Mesenchymal stem cell (in vitro differentiated cells and primary cell): ENCODE measurements around the gene ATP12A.

Experiments
- DNase-seq: peaks from one replicate; pipeline ENCODE4 v3.0.0-alpha.2; 2013
- H2AFZ ChIP-seq: one replicate; pipeline ENCODE4 v1.6.1; 2013; ENCODE audit warnings: low read depth, mild to moderate bottlenecking, control low read depth, inconsistent platforms, low read length, moderate library complexity
- H2AK5ac ChIP-seq: 2 replicates; pipeline ENCODE4 v1.6.1; 2013; ENCODE audit warnings: low read length, moderate library complexity, mild to moderate bottlenecking, inconsistent platforms; ENCODE audit not compliant: severe bottlenecking
- H2BK120ac ChIP-seq: one replicate; pipeline ENCODE4 v1.6.1; 2013; ENCODE audit warnings: low read depth, mild to moderate bottlenecking, inconsistent platforms, low read length, moderate library complexity
- H2BK12ac ChIP-seq, 2 experiments: one replicate each; pipeline ENCODE4 v1.6.1; 2013; ENCODE audit warnings: inconsistent platforms in 2 of 2, low read length in 2 of 2, mild to moderate bottlenecking in 2 of 2, moderate library complexity in 2 of 2, control low read depth in 1 of 2
- H2BK15ac ChIP-seq: one replicate; pipeline ENCODE4 v1.6.1; 2013; ENCODE audit warnings: mild to moderate bottlenecking, low read depth, inconsistent platforms; ENCODE audit not compliant: poor library complexity, severe bottlenecking
- H2BK5ac ChIP-seq: 2 replicates; pipeline ENCODE4 v1.6.1; 2013; ENCODE audit warnings: low read depth, mild to moderate bottlenecking, low read length, control low read depth, inconsistent platforms; ENCODE audit not compliant: poor library complexity, severe bottlenecking
- H3K14ac ChIP-seq, 2 experiments: one replicate each; pipeline ENCODE4 v1.6.1; 2013; ENCODE audit warnings: inconsistent platforms in 2 of 2, low read length in 2 of 2, control low read depth in 1 of 2, mild to moderate bottlenecking in 1 of 2, moderate library complexity in 1 of 2
- H3K18ac ChIP-seq, 2 experiments: one replicate each; pipeline ENCODE4 v1.6.1; 2013; ENCODE audit warnings: inconsistent platforms in 2 of 2, low read length in 2 of 2, control low read depth in 1 of 2, low read depth in 1 of 2, mild to moderate bottlenecking in 1 of 2
- H3K23ac ChIP-seq, 2 experiments: one replicate each; pipeline ENCODE4 v1.6.1; 2013; ENCODE audit warnings: inconsistent platforms in 2 of 2, low read length in 2 of 2, mild to moderate bottlenecking in 2 of 2, moderate library complexity in 2 of 2, control low read depth in 1 of 2
- H3K27ac ChIP-seq: 2 replicates; pipeline ENCODE4 v1.5.1; 2013; ENCODE audit warnings: mild to moderate bottlenecking, moderate library complexity, low read length, control low read depth, inconsistent platforms; ENCODE audit not compliant: poor library complexity, severe bottlenecking
- H3K27me3 ChIP-seq, 2 experiments: 2 replicates each; pipeline versions ENCODE4 v1.6.1 to v1.7.0; 2013; ENCODE audit warnings: low read length in 2 of 2, mild to moderate bottlenecking in 2 of 2, moderate library complexity in 2 of 2, control low read depth in 1 of 2, inconsistent platforms in 1 of 2; ENCODE audit not compliant: control insufficient read depth in 1 of 2, insufficient read depth in 1 of 2
- H3K36me3 ChIP-seq, 2 experiments: 2 replicates each; pipeline versions ENCODE4 v1.6.1 to v1.7.0; 2013; ENCODE audit warnings: low read length in 2 of 2, control low read depth in 1 of 2, inconsistent platforms in 1 of 2, low read depth in 1 of 2, mild to moderate bottlenecking in 1 of 2; ENCODE audit not compliant: insufficient read depth in 2 of 2, control insufficient read depth in 1 of 2
- H3K4ac ChIP-seq, 2 experiments: one replicate each; pipeline ENCODE4 v1.6.1; 2013; ENCODE audit warnings: inconsistent platforms in 2 of 2, low read length in 2 of 2, mild to moderate bottlenecking in 2 of 2, moderate library complexity in 2 of 2, control low read depth in 1 of 2, low read depth in 1 of 2
- H3K4me1 ChIP-seq: 2 replicates; pipeline ENCODE4 v1.6.1; 2013; ENCODE audit warnings: low read depth, low read length, control low read depth; ENCODE audit not compliant: control insufficient read depth, insufficient read depth
- H3K4me2 ChIP-seq: 2 replicates; pipeline ENCODE4 v1.6.1; 2013; ENCODE audit warnings: low read length, mild to moderate bottlenecking, inconsistent platforms; ENCODE audit not compliant: poor library complexity, severe bottlenecking
- H3K4me3 ChIP-seq, 2 experiments: 2 replicates each; pipeline versions ENCODE4 v1.5.1 to v1.7.0; 2013; ENCODE audit warnings: low read length in 2 of 2, mild to moderate bottlenecking in 2 of 2, control low read depth in 1 of 2, low read depth in 1 of 2; ENCODE audit not compliant: insufficient read depth in 1 of 2
- H3K79me1 ChIP-seq: replicated peaks from 2 replicates; pipeline ENCODE4 v1.6.1; 2013; ENCODE audit warnings: mild to moderate bottlenecking, control low read depth, low read length, inconsistent platforms; ENCODE audit not compliant: poor library complexity, severe bottlenecking
- H3K9ac ChIP-seq: 2 replicates; pipeline ENCODE4 v1.7.0; 2013; ENCODE audit warnings: mild to moderate bottlenecking, low read length, moderate library complexity
- H3K9me3 ChIP-seq: 2 replicates; pipeline ENCODE4 v1.7.0; 2013; ENCODE audit warnings: mild to moderate bottlenecking, low read length; ENCODE audit not compliant: control insufficient read depth
- H4K8ac ChIP-seq: one replicate; pipeline ENCODE4 v1.6.1; 2013; ENCODE audit warnings: inconsistent platforms, mild to moderate bottlenecking, low read length, moderate library complexity
- H4K91ac ChIP-seq: one replicate; pipeline ENCODE4 v1.6.1; 2013; ENCODE audit warnings: mild to moderate bottlenecking, low read length, inconsistent platforms
- WGBS: methylation state at CpG from one replicate; pipeline ENCODE4 v1.1.7; 2013; ENCODE audit warnings: mixed read lengths; 5-methylcytosine and 5-hydroxymethylcytosine counted together

Gene ATP12A

DNA sequence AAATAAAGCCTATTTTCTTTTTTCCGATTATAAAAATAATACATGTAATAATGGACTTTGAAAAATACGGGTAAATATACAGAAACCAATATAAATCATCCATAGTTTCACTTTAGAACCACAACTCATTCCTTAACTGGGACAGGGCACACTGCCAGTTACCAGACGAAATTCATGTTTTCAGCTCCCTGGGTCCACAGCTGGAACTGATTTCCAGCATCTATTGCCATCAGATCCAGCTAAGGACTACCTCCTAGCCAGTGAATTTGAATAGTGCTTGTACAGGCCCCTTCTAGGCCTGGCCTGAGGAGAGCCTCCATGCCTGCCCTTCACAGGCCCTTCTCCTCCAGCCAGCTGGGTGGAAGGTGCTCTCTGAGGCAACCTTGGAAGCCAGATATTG lies 30.0 kb upstream of the ATP12A start:
- Histone ChIP-seq H4K8ac (no peak overlapping the region), H2AFZ (no peak overlapping the region), H3K4me2 (no peak overlapping the region), H2BK5ac (no peak overlapping the region), H3K23ac (no peak overlapping the region), H3K4me1 (peaks cover 11% of the 10 kb centered on the region), H2BK120ac (no peak overlapping the region), H2BK12ac (no peak overlapping the region), H2BK15ac (no peak overlapping the region), H2AK5ac (no peak overlapping the region), H3K27ac (no peak overlapping the region), H3K27me3 (peaks cover 0 to 3% of the 10 kb centered on the region in 2 experiments), H3K36me3 (no peaks in the 10 kb centered on the region), H3K14ac (no peak overlapping the region), H3K9me3 (no peaks in the 10 kb centered on the region), H3K4me3 (no peak overlapping the region), H4K91ac (no peak overlapping the region), H3K4ac (no peak overlapping the region), H3K9ac (peak overlapping the region; percentile 63), H3K79me1 (no peaks in the 10 kb centered on the region), H3K18ac (no peak overlapping the region)
- WGBS = 80% methylated on average over 2 of the region's 3 CpGs
- no peak for DNase-seq

DNA sequence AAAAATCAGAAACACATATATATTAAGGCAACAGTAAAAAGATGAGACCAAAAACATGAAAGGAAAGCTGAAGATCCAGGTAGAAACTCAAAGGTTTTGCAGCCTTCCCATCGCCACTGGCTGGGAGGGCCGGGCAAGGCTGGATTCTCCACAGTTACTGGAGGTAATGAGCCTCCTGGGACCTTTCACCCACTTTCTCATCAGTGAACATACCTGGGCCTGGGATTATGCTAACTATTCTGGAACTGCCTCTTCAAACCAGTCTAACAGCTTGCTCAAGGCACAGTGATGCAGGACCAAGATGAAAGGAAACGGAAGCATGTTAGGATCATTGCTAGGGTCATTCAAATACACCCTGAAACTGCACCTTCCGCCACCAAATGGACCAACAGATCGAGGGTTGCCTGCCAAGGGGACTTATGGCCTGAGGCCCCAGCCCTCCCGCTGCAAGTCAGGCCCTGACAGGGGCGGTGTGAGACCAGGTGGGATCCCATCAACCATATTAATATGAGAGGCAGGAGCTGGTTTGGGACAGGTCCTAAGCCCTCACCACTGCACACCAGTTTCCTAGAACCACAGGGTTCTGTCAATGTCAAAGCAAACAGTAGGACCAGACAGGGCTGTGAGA lies 28.4 kb upstream of the ATP12A start:
- H3K27me3 ChIP-seq = peaks cover 0 to 3% of the 10 kb centered on the region in 2 experiments
- H3K4ac ChIP-seq = no peak overlapping the region
- H3K4me3 ChIP-seq = no peak overlapping the region
- 83% methylated on average over 7 of the region's 7 CpGs for WGBS
- H2AK5ac ChIP-seq = no peak overlapping the region
- no peak overlapping the region for H2BK5ac ChIP-seq
- no peak overlapping the region for H3K14ac ChIP-seq
- no peaks in the 10 kb centered on the region for H3K36me3 ChIP-seq
- H3K4me1 ChIP-seq = peaks cover 11% of the 10 kb centered on the region
- no peaks in the 10 kb centered on the region for H3K79me1 ChIP-seq
- no peak for DNase-seq
- no peak overlapping the region for H2BK15ac ChIP-seq
- H3K9ac ChIP-seq = no peak overlapping the region
- no peak overlapping the region for H4K8ac ChIP-seq
- no peak overlapping the region for H2BK12ac ChIP-seq
- H3K18ac ChIP-seq = no peak overlapping the region
- H3K4me2 ChIP-seq = no peak overlapping the region
- no peak overlapping the region for H4K91ac ChIP-seq
- no peak overlapping the region for H3K27ac ChIP-seq
- H2BK120ac ChIP-seq = no peak overlapping the region
- H3K23ac ChIP-seq = no peak overlapping the region
- H2AFZ ChIP-seq = no peak overlapping the region
- H3K9me3 ChIP-seq = no peaks in the 10 kb centered on the region

DNA sequence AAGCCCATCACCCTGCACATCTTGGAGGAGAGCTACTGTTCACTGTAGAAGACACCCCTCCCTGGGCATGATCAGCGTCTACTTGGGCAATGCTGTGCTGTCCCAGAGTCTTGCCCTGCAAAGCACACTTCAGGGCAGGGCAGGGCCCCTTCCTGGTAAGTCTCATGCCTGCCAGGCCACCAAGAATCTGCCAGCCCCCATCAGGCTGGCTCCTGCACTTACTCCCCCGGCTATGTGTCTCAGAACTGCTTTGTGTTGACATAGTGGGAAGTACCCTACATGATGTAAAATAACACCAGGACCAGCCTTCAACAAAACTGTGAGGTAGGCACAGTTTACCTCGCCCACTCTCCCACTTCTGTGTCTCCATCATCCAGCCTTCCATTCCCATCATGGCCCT lies 27.8 kb upstream of the ATP12A start:
- Histone ChIP-seq H3K23ac (no peak overlapping the region), H3K18ac (no peak overlapping the region), H3K9ac (no peak overlapping the region), H3K14ac (no peak overlapping the region), H3K36me3 (no peaks in the 10 kb centered on the region), H3K79me1 (no peaks in the 10 kb centered on the region), H3K4me2 (no peak overlapping the region), H3K4ac (no peak overlapping the region), H2BK12ac (no peak overlapping the region), H2BK5ac (no peak overlapping the region), H3K4me1 (peaks cover 11% of the 10 kb centered on the region), H2BK15ac (no peak overlapping the region), H2BK120ac (no peak overlapping the region), H4K91ac (no peak overlapping the region), H3K4me3 (no peak overlapping the region), H3K27me3 (peaks cover 0 to 3% of the 10 kb centered on the region in 2 experiments), H3K9me3 (no peaks in the 10 kb centered on the region), H4K8ac (no peak overlapping the region), H2AFZ (no peak overlapping the region), H2AK5ac (no peak overlapping the region), H3K27ac (no peak overlapping the region)
- DNase-seq = no peak
- WGBS = 74% methylated on average over 3 of the region's 3 CpGs

DNA sequence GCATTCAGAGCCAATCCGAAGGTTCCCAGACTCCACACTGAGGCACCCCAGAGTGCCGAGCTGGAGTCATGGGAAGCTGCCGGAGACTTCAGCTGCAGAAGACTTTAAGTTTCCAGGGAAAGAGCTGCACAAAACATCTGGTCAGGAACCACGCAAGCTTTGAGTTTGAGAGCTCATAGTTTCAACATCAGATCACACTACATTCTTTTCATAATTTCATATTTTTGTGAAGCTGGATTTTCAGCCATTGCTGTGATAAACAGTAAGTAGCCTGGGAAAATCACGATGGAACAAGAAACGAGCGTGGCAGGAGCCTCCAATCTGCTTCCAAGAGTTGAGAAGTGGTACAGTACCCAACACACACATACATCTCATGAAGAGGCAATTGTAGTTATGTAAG lies 25.5 kb upstream of the ATP12A start:
- H3K4ac ChIP-seq = no peak overlapping the region
- 98% methylated on average over 3 of the region's 7 CpGs for WGBS

More for the DNA sequence above, 25.5 kb upstream of the ATP12A start:
- no peak overlapping the region for H3K14ac ChIP-seq
- no peak overlapping the region for H3K4me3 ChIP-seq
- H3K4me1 ChIP-seq = peaks cover 4% of the 10 kb centered on the region
- H3K18ac ChIP-seq = no peak overlapping the region
- no peak overlapping the region for H3K4me2 ChIP-seq
- no peak overlapping the region for H3K27ac ChIP-seq
- H3K23ac ChIP-seq = no peak overlapping the region
- no peak overlapping the region for H2BK120ac ChIP-seq
- no peak overlapping the region for H2AFZ ChIP-seq
- H3K9me3 ChIP-seq = no peaks in the 10 kb centered on the region
- no peak overlapping the region for H2BK5ac ChIP-seq
- no peaks in the 10 kb centered on the region for H3K36me3 ChIP-seq
- H4K8ac ChIP-seq = no peak overlapping the region
- DNase-seq = no peak
- no peak overlapping the region for H2AK5ac ChIP-seq
- H3K27me3 ChIP-seq = peaks cover 4 to 7% of the 10 kb centered on the region in 2 experiments
- no peak overlapping the region for H4K91ac ChIP-seq
- H2BK15ac ChIP-seq = no peak overlapping the region
- no peaks in the 10 kb centered on the region for H3K79me1 ChIP-seq
- peak overlapping the region; percentile 37 for H3K9ac ChIP-seq
- no peak overlapping the region for H2BK12ac ChIP-seq
